H1 (cell line): ENCODE results near the gene DOCK10.

Experiments used
- CTCF ChIP-seq, 3 experiments: IDR thresholded peaks; 1 replicate in 2 of 3; 2 replicates in 1 of 3; pipeline versions ENCODE4 v1.5.1 to v1.6.1; 2011; ENCODE audit warnings: low read length in 3 of 3, mild to moderate bottlenecking in 3 of 3, inconsistent platforms in 2 of 3, low read depth in 1 of 3, moderate library complexity in 1 of 3; ENCODE audit not compliant: insufficient read depth in 1 of 3; ENCODE audit errors: control extremely low read depth in 1 of 3
- EZH2 ChIP-seq: fragments of 200-600 bp; sonication (generic); IDR thresholded peaks from 2 replicates; pipeline ENCODE4 v1.7.1; 2012; ENCODE audit warnings: low read depth, mild to moderate bottlenecking, moderate library complexity, low read length, inconsistent platforms; ENCODE audit not compliant: severe bottlenecking
- SIN3A ChIP-seq, 2 experiments: IDR thresholded peaks in 1 of 2; conservative IDR thresholded peaks in 1 of 2; 2 replicates each; pipeline ENCODE4 v1.6.1; 2011 to 2012; ENCODE audit warnings: low read length in 2 of 2, improper control_type of control experiment in 1 of 2, low read depth in 1 of 2, mild to moderate bottlenecking in 1 of 2

- TF ChIP-seq EZH2 = no peak
- no peak for TF ChIP-seq SIN3A (conservative IDR thresholded peaks at IDR 0.05 in 1 of 2, IDR thresholded peaks at IDR 0.05 in 1 of 2; ENCODE audit: low read depth in 1 of 2, low read length in 2 of 2)
- TF ChIP-seq CTCF (IDR thresholded peaks at IDR 0.05; ENCODE audit: control extremely low read depth in 1 of 3, insufficient read depth in 1 of 3, low read depth in 1 of 3, low read length in 3 of 3) = no peak
These were observed 290.1 kb downstream of the DOCK10 start for GRCh38 chr2:224751996-224752698.
